Mammary epithelial cell (primary cell): ENCODE measurements around the gene FRRS1.

Experiments used
- EZH2 ChIP-seq: IDR thresholded peaks from 2 replicates; pipeline ENCODE4 v1.6.1; 2012; ENCODE audit warnings: low read length, inconsistent platforms, borderline replicate concordance
- TF ChIP-seq, protein P1 (sequence below), 2 donors: IDR thresholded peaks in 1 of 2; conservative IDR thresholded peaks in 1 of 2; 2 replicates each; pipeline ENCODE4 v1.5.1; 2011 to 2012; ENCODE audit warnings: inconsistent platforms in 2 of 2, low read length in 2 of 2, mild to moderate bottlenecking in 2 of 2, control low read depth in 1 of 2, low read depth in 1 of 2; ENCODE audit not compliant: insufficient read depth in 1 of 2; ENCODE audit errors: extremely low read depth in 1 of 2

DNA sequence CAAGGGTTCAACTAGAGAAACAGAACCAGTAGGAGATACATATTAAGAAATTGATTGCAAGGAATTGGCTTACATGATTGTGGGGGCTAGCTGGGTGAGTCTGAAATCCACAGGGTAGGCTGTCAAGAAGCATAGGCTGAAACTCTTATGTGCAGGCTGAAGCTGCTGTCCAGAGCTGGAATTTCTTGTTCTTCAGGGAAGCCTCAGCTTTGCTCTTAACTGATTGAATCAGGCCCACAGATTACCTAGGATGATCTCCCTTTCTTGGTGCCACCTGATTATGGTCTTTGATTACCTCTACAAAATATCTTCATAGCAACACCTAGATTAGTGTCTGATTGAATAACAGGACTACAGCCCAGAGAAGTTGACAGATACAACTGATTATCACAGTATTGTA, 22.5 kb upstream of the FRRS1 start:
- TF ChIP-seq, protein P1, sequence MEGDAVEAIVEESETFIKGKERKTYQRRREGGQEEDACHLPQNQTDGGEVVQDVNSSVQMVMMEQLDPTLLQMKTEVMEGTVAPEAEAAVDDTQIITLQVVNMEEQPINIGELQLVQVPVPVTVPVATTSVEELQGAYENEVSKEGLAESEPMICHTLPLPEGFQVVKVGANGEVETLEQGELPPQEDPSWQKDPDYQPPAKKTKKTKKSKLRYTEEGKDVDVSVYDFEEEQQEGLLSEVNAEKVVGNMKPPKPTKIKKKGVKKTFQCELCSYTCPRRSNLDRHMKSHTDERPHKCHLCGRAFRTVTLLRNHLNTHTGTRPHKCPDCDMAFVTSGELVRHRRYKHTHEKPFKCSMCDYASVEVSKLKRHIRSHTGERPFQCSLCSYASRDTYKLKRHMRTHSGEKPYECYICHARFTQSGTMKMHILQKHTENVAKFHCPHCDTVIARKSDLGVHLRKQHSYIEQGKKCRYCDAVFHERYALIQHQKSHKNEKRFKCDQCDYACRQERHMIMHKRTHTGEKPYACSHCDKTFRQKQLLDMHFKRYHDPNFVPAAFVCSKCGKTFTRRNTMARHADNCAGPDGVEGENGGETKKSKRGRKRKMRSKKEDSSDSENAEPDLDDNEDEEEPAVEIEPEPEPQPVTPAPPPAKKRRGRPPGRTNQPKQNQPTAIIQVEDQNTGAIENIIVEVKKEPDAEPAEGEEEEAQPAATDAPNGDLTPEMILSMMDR (conservative IDR thresholded peaks at IDR 0.05 in 1 of 2, IDR thresholded peaks at IDR 0.05 in 1 of 2; ENCODE audit: extremely low read depth in 1 of 2, insufficient read depth in 1 of 2, low read depth in 1 of 2, low read length in 2 of 2): no peak
- no peak for TF ChIP-seq EZH2
